GM12865 (cell line): ENCODE data around the gene GEMIN5.

Source experiments
- DNase-seq: peaks from one replicate; pipeline ENCODE4 v3.0.0; 2010; ENCODE audit warnings: low read depth
- H3K4me3 ChIP-seq: 2 replicates; pipeline ENCODE4 v1.5.1; 2011; ENCODE audit warnings: mild to moderate bottlenecking, low read depth, low read length, control low read depth
- CTCF ChIP-seq: IDR thresholded peaks from 2 replicates; pipeline ENCODE4 v1.5.1; 2011; ENCODE audit warnings: low read length, control low read depth, low read depth, inconsistent platforms; ENCODE audit not compliant: insufficient read depth; ENCODE audit errors: missing control alignments

The GEMIN5 gene

GRCh38 chr5:154899151-154899816 lies 38.7 kb downstream of the GEMIN5 start:
- H3K4me3 ChIP-seq, result no peak overlapping the region
- DNase-seq, result no peak
- no peak for TF ChIP-seq CTCF

- no peak overlapping the region for H3K4me3 ChIP-seq
- no peak for TF ChIP-seq CTCF
- no peak for DNase-seq
Measured at GRCh38 chr5:154898210-154898609, 39.8 kb downstream of the GEMIN5 start.

GRCh38 chr5:154896562-154897165 lies 41.3 kb downstream of the GEMIN5 start:
- no peak for TF ChIP-seq CTCF
- H3K4me3 ChIP-seq, result no peak overlapping the region
- no peak for DNase-seq

- TF ChIP-seq CTCF, result no peak
- H3K4me3 ChIP-seq, result no peak overlapping the region
- no peak for DNase-seq
Measured at GRCh38 chr5:154895606-154896561, 42.1 kb downstream of the GEMIN5 start.

GRCh38 chr5:154893381-154893780 lies 44.6 kb downstream of the GEMIN5 start:
- no peak for DNase-seq
- TF ChIP-seq CTCF, result no peak
- H3K4me3 ChIP-seq, result no peak overlapping the region

GRCh38 chr5:154892369-154892771 lies 45.6 kb downstream of the GEMIN5 start:
- DNase-seq, result no peak
- no peak for TF ChIP-seq CTCF
- no peak overlapping the region for H3K4me3 ChIP-seq
